Thyroid gland (tissue), 4 donors: ENCODE measurements around the gene PDE10A. TPM values are rescaled to one million over a fixed set of nuclear protein-coding genes. Genes with fewer than 3 reads are reported as not detected.

ENCODE experiments used
- DNase-seq, 2 donors: peaks; one replicate each; pipeline ENCODE4 v3.0.0-alpha.2; 2019
- H3K27ac ChIP-seq, 3 donors: fragments of 200-600 bp; sonication (generic); 1 replicate in 2 of 3; 2 replicates in 1 of 3; pipeline ENCODE4 v1.5.1; 2016 to 2019; ENCODE audit warnings: mild to moderate bottlenecking in 1 of 3, moderate library complexity in 1 of 3
- H3K27me3 ChIP-seq: fragments of 200-600 bp; sonication (generic); one replicate; pipeline ENCODE4 v1.5.1; 2019
- H3K36me3 ChIP-seq, 2 donors: fragments of 200-600 bp; sonication (generic); one replicate each; pipeline ENCODE4 v1.5.1; 2016 to 2019
- H3K4me1 ChIP-seq, 2 donors: fragments of 200-600 bp; sonication (generic); one replicate each; pipeline ENCODE4 v1.5.1; 2017 to 2019
- H3K4me3 ChIP-seq, 3 donors: fragments of 200-600 bp; sonication (generic); replicated peaks in 1 of 3; 1 replicate in 2 of 3; 2 replicates in 1 of 3; pipeline ENCODE4 v1.5.1; 2016; ENCODE audit warnings: mild to moderate bottlenecking in 1 of 3
- H3K9me3 ChIP-seq: fragments of 200-600 bp; sonication (generic); one replicate; pipeline ENCODE4 v1.5.1; 2017
- POLR2A ChIP-seq, 2 donors: fragments of 450-650 bp; IDR thresholded peaks; one replicate each; pipeline ENCODE4 v1.6.1; 2017; ENCODE audit warnings: antibody characterized with exemption in 2 of 2, mild to moderate bottlenecking in 2 of 2, moderate library complexity in 1 of 2
- WGBS, 2 donors: methylation state at CpG; one replicate each; pipeline ENCODE4 v1.1.5; 2017; 5-methylcytosine and 5-hydroxymethylcytosine counted together
- intact Hi-C: fragments of 100-400 bp; cut with DNase I; formaldehyde crosslinking; loops from one replicate; pipeline ENCODE4 v1.15.1; 2023
- total RNA-seq, 4 donors: library from RNA; depleted of rRNA; stranded (reverse); fragments of >200 nt; gene quantifications; one replicate each; pipeline ENCODE4 v1.2.3, GENCODE V29; 2016
- TF ChIP-seq, protein P1 (sequence below), 6 experiments: fragments of 200-600 bp in 3 of 6; fragments of 450-650 bp in 3 of 6; sonication (generic) in 3 of 6; IDR thresholded peaks; one replicate each; pipeline ENCODE4 v1.5.1; 2016 to 2019; ENCODE audit warnings: antibody characterized with exemption in 6 of 6, mild to moderate bottlenecking in 2 of 6, inconsistent platforms in 1 of 6, moderate library complexity in 1 of 6

PDE10A gene
- total RNA-seq, 4 donors from 2014 or later, result 17.1 to 25.9 (median 20.7) TPM

DNA sequence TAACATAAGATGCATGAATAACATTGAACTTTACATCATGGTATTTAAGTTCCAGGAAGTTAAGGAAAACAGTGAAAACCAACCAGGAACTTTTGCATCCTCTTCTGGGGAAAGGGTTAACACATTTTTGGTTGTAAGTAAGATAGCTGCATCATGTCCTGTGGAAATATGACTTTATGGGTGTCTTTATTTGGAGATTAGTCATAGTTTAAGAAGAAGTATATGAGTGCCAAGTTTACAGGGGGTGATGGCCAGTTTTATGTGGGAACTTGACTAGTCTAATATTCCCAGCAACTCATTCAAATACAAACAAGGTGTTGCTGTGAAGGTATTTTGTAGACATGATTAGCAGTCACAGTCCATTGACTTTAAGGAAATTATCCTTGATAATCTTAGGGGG, 78.0 kb downstream of the PDE10A start:
- no peak overlapping the region for H3K4me3 ChIP-seq
- H3K27me3 ChIP-seq, result no peaks in the 10 kb centered on the region
- peaks cover 0 to 24% of the 10 kb centered on the region in 2 donors for H3K4me1 ChIP-seq
- TF ChIP-seq, protein P1, sequence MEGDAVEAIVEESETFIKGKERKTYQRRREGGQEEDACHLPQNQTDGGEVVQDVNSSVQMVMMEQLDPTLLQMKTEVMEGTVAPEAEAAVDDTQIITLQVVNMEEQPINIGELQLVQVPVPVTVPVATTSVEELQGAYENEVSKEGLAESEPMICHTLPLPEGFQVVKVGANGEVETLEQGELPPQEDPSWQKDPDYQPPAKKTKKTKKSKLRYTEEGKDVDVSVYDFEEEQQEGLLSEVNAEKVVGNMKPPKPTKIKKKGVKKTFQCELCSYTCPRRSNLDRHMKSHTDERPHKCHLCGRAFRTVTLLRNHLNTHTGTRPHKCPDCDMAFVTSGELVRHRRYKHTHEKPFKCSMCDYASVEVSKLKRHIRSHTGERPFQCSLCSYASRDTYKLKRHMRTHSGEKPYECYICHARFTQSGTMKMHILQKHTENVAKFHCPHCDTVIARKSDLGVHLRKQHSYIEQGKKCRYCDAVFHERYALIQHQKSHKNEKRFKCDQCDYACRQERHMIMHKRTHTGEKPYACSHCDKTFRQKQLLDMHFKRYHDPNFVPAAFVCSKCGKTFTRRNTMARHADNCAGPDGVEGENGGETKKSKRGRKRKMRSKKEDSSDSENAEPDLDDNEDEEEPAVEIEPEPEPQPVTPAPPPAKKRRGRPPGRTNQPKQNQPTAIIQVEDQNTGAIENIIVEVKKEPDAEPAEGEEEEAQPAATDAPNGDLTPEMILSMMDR (IDR thresholded peaks at IDR 0.05), result no peak
- TF ChIP-seq POLR2A (IDR thresholded peaks at IDR 0.05), result no peak
- H3K27ac ChIP-seq, result no peak overlapping the region
- intact Hi-C loops, result no loop called here
- no peak for DNase-seq
- no peaks in the 10 kb centered on the region for H3K36me3 ChIP-seq
- H3K9me3 ChIP-seq, result no peaks in the 10 kb centered on the region

DNA sequence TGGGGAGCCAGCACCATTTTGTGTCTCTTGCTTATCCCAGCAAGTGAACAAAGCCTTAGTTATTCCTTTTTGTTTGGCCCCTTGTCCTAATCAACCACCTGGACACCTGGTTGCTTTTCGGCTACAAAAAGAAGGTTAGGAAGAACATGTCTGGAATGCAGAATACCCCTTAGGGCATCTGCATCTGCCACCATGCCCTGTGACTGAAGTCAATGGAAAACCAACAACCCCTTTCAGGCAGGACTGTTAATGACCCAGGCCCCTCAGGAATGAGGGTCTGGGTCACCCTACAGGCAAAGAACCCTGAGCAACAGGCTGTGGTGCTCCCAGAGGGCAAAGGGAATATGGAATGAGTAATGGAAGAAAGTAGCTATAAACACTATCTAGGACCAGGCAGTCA, 78.5 kb downstream of the PDE10A start:
- 93 to 94% methylated on average over 1 of the region's 1 CpG for WGBS, 2 donors
- Histone ChIP-seq H3K36me3 (no peaks in the 10 kb centered on the region), H3K4me3 (no peak overlapping the region), H3K4me1 (peaks cover 0 to 24% of the 10 kb centered on the region in 2 donors), H3K9me3 (no peaks in the 10 kb centered on the region), H3K27me3 (no peaks in the 10 kb centered on the region), H3K27ac (no peak overlapping the region)
- no peak for TF ChIP-seq POLR2A (IDR thresholded peaks at IDR 0.05)
- TF ChIP-seq, protein P1 (IDR thresholded peaks at IDR 0.05), result no peak
- intact Hi-C loops, result no loop called here
- no peak for DNase-seq

- no peak overlapping the region for H3K4me3 ChIP-seq
- no peaks in the 10 kb centered on the region for H3K27me3 ChIP-seq
- H3K4me1 ChIP-seq, result peaks cover 0 to 27% of the 10 kb centered on the region in 2 donors
- H3K36me3 ChIP-seq, result no peaks in the 10 kb centered on the region
- 98 to 100% methylated on average over 1 of the region's 1 CpG for WGBS, 2 donors
- no peak overlapping the region for H3K27ac ChIP-seq
- intact Hi-C loops, result no loop called here
- no peak for DNase-seq
- no peaks in the 10 kb centered on the region for H3K9me3 ChIP-seq
- no peak for TF ChIP-seq POLR2A (IDR thresholded peaks at IDR 0.05)
- TF ChIP-seq, protein P1 (IDR thresholded peaks at IDR 0.05), result no peak
Measured at GRCh38 chr6:165581678-165582077, 81.4 kb downstream of the PDE10A start.

DNA sequence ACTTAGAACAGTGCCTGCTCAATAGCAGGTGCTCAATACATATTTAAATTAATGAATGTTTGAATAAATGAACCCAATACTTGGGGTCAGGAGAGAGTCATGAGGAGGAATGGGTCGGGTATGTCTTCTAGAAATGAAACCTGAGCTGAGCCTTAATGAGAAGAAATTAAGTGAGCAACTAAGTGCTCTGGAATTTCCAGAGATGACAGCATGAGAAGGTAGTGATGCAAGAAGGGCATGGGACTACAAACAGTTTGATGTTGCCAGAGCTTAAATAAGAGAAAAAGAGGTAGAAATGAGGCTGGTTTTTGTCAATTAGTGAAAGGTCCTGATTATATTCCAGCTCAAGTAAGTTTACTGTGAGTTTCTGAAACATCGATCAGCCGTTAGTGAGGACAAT, 82.9 kb downstream of the PDE10A start:
- peaks cover 4 to 27% of the 10 kb centered on the region in 2 donors for H3K4me1 ChIP-seq
- H3K36me3 ChIP-seq, result no peaks in the 10 kb centered on the region
- TF ChIP-seq, protein P1 (IDR thresholded peaks at IDR 0.05), result no peak
- TF ChIP-seq POLR2A (IDR thresholded peaks at IDR 0.05), result no peak
- no peak overlapping the region for H3K27ac ChIP-seq
- intact Hi-C loops, result no loop called here
- H3K27me3 ChIP-seq, result no peaks in the 10 kb centered on the region
- no peak overlapping the region for H3K4me3 ChIP-seq
- DNase-seq, result no peak
- WGBS, 2 donors, result 85 to 89% methylated on average over 3 of the region's 3 CpGs
- H3K9me3 ChIP-seq, result no peaks in the 10 kb centered on the region

DNA sequence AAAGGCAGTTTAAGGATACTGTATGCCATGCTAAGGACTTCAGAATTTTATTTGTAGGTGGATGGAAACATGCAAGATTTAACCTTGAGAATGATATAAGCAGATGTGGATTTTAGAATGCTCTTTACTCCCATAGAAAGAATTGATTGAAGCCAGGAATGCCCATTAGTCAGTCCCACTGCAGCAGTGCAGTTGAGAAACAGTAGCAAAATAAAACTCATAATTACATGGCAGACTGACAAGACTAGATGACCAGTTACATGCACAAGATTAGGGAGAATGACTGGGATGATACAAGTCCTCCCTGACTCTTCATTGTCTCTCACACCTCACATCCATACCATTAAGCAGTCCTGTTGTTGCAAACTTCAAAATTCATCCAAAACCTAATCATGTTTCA, 83.9 kb downstream of the PDE10A start:
- intact Hi-C loops, result no loop called here
- Histone ChIP-seq H3K9me3 (no peaks in the 10 kb centered on the region), H3K27me3 (no peaks in the 10 kb centered on the region), H3K4me3 (no peak overlapping the region), H3K36me3 (no peaks in the 10 kb centered on the region), H3K27ac (no peak overlapping the region), H3K4me1 (peaks cover 13 to 36% of the 10 kb centered on the region in 2 donors)
- no peak for DNase-seq
- TF ChIP-seq POLR2A (IDR thresholded peaks at IDR 0.05), result no peak
- TF ChIP-seq, protein P1 (IDR thresholded peaks at IDR 0.05), result no peak
